ENCODE data around the gene SUPT6H.
A peak's percentile ranks its signal among the peaks of the same experiment; 100 is the strongest.

GRCh38 chr17:28644787-28645575, 17.0 kb upstream of the SUPT6H start, which contains the start of gene BLTP2:
- TF ChIP-seq POLR2AphosphoS5 (IDR thresholded peaks at IDR 0.05; ENCODE audit: low read depth, low read length) (peak; percentile 81), POLR2A (IDR thresholded peaks at IDR 0.05; ENCODE audit: low read depth, low read length) (peak; percentile 83; the same call in 1 of the 2 replicates)

All from GM12892 (cell line).